MM.1S (cell line): ENCODE results near the gene EXO1.

Source experiments
- CTCF ChIP-seq: fragments of 300-600 bp; sonication (generic); IDR thresholded peaks from 2 replicates; pipeline ENCODE4 v1.5.1; 2016; ENCODE audit warnings: antibody characterized with exemption, low read length, mixed read lengths
- EZH2 ChIP-seq: fragments of 300-600 bp; sonication (generic); optimal IDR thresholded peaks from 2 replicates; pipeline ENCODE3; 2017; ENCODE audit warnings: low read depth, mild to moderate bottlenecking, antibody characterized with exemption, low read length, mixed read lengths

GRCh38 chr1:241895013-241895412 lies 47.0 kb downstream of the EXO1 start:
- no peak for TF ChIP-seq CTCF
- no peak for TF ChIP-seq EZH2
